Neuron (in vitro differentiated cells): Measurements from ENCODE around the gene PAQR5.

Experiments
- H2AFZ ChIP-seq: one replicate; pipeline ENCODE4 v1.6.1; 2013; ENCODE audit warnings: low read depth, mild to moderate bottlenecking, inconsistent platforms, low read length, moderate library complexity
- H3K27me3 ChIP-seq: one replicate; pipeline ENCODE4 v1.6.1; 2013; ENCODE audit warnings: low read length; ENCODE audit not compliant: insufficient read depth
- H3K36me3 ChIP-seq: one replicate; pipeline ENCODE4 v1.6.1; 2013; ENCODE audit warnings: low read length; ENCODE audit not compliant: insufficient read depth
- H3K4me1 ChIP-seq: one replicate; pipeline ENCODE4 v1.6.1; 2013; ENCODE audit warnings: low read length; ENCODE audit not compliant: insufficient read depth
- H3K4me3 ChIP-seq: 2 replicates; pipeline ENCODE4 v1.5.1; 2013; ENCODE audit warnings: mild to moderate bottlenecking, low read length, moderate library complexity
- H3K9me3 ChIP-seq: one replicate; pipeline ENCODE4 v1.6.1; 2013; ENCODE audit warnings: low read length

The PAQR5 gene

GRCh38 chr15:69313432-69314000 lies 14.8 kb downstream of the PAQR5 start:
- Histone ChIP-seq H3K9me3 (no peaks in the 10 kb centered on the region), H2AFZ (no peak overlapping the region), H3K4me3 (no peak overlapping the region), H3K36me3 (no peaks in the 10 kb centered on the region), H3K27me3 (no peaks in the 10 kb centered on the region), H3K4me1 (no peaks in the 10 kb centered on the region)

DNA sequence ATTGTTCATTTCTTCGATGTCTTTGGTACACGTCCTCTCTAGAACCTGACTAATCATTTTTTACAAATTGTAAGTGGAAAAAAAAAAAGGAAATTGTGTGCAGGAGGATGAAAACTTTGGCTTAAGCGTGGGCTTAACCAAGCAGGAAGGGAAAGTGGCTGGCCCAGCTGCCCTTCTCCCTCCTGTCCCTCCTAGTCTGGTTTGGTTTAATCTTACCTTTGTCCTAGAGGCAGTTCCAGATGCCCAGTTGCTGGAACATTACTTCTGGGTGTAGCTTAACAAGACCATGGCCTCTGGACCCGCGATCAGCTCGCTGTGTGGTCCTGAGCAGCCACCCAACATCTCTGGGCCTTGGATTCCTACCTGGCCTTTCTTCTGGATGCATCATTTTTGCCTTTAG lies 15.4 kb downstream of the PAQR5 start:
- Histone ChIP-seq H3K4me3 (no peak overlapping the region), H2AFZ (no peak overlapping the region), H3K4me1 (no peaks in the 10 kb centered on the region), H3K27me3 (no peaks in the 10 kb centered on the region), H3K9me3 (no peaks in the 10 kb centered on the region), H3K36me3 (no peaks in the 10 kb centered on the region)

DNA sequence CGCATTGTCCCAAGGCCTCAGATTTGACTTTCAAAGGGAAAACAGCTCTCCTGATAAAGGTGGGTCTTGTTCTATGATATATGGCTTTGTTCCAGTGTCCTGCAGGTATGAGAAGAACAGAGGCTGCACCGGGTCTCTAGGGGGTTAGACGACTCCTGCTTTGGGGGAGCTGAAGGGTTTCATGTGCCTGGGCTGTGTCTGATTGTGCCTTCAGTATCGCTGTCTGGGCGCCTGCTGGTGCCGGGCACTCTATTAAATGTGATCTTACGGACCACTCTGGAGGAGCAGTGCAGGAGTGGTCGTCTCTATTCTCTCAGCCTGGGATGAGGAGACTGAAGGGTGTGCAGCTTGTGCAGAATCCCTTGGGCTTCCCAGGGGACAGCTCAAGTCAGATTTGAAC lies 16.0 kb downstream of the PAQR5 start:
- no peaks in the 10 kb centered on the region for H3K27me3 ChIP-seq
- no peak overlapping the region for H2AFZ ChIP-seq
- H3K36me3 ChIP-seq = no peaks in the 10 kb centered on the region
- no peaks in the 10 kb centered on the region for H3K4me1 ChIP-seq
- no peak overlapping the region for H3K4me3 ChIP-seq
- H3K9me3 ChIP-seq = no peaks in the 10 kb centered on the region

DNA sequence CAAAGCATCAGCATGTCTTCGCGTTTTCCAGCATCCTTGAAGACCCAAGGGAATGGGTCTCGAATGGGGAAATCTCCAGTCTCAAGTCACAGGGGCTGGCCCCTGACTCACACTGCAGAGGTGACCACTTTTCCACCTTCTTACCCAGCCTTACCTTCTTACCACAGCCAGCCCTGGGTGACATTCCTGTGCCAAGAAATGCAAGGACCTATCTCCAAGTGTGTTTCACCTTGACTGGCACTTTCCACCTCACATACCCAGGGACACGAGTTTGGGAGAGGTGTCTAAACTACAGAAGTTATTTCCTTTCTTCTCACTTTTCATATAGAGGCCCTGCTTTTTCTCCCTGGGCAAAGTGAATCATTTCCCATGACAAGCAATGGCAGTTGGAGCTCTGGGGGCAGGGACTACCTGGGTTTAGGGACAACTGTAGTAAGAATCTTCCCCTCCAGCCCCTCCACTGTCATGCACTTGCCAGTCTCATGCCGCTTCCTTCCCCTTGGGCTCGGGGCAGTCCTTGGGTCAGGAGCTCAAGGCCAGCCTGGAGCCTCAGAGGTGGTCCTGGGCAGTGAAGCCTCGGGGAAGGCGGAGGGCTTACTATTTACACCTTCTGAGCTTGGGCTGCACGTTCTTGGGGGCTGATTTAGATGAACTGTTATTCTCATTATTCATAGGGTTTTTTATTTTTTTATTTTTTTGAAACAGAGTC lies 16.8 kb downstream of the PAQR5 start:
- no peak overlapping the region for H2AFZ ChIP-seq
- no peak overlapping the region for H3K4me3 ChIP-seq
- no peaks in the 10 kb centered on the region for H3K36me3 ChIP-seq
- no peaks in the 10 kb centered on the region for H3K27me3 ChIP-seq
- no peaks in the 10 kb centered on the region for H3K4me1 ChIP-seq
- H3K9me3 ChIP-seq = no peaks in the 10 kb centered on the region

DNA sequence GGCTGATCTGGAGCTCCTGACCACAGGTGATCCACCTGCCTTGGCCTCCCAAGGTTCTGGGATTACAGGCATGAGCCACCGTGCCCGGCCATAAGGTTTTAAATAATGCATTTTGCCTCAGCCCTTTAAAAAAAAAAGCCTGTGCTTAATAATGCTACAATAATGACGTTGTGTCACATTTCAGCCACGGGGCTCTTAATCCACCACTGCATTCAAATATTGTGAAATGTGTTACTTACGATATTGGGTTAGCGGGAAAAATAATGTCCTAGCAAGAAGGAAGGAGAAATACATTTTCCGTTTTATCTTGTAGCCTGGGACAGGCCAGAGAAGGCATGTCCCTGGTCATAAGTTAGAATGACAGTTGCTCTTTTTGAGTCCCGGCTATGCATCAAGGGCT lies 17.6 kb downstream of the PAQR5 start:
- H3K4me1 ChIP-seq = no peaks in the 10 kb centered on the region
- no peak overlapping the region for H3K4me3 ChIP-seq
- H2AFZ ChIP-seq = no peak overlapping the region
- no peaks in the 10 kb centered on the region for H3K36me3 ChIP-seq
- H3K27me3 ChIP-seq = no peaks in the 10 kb centered on the region
- no peaks in the 10 kb centered on the region for H3K9me3 ChIP-seq

GRCh38 chr15:69317392-69317841 lies 18.7 kb downstream of the PAQR5 start:
- Histone ChIP-seq H3K4me1 (no peaks in the 10 kb centered on the region), H3K4me3 (no peak overlapping the region), H3K9me3 (no peaks in the 10 kb centered on the region), H3K36me3 (no peaks in the 10 kb centered on the region), H3K27me3 (no peaks in the 10 kb centered on the region), H2AFZ (no peak overlapping the region)

DNA sequence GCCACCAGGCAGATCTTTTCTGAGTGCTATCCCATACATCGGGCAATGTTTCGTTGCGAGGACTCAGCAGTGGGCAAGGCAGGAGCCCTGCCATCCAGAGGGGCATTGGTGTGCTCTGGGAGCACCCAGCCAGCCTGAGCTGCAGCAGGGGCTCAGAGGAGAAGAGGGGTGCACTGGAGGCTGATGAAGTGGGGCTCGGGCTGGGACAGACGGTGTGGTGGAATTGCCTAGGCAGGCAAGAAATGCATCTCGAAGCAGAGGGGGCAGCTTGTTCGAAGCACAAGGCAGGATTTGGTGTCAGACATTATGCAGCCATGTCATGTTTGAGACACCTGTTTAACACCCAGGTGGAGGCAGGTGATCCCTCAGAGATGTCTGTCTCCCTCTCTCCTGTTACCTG lies 19.3 kb downstream of the PAQR5 start:
- Histone ChIP-seq H3K4me3 (no peak overlapping the region), H3K9me3 (no peaks in the 10 kb centered on the region), H3K4me1 (no peaks in the 10 kb centered on the region), H2AFZ (no peak overlapping the region), H3K27me3 (no peaks in the 10 kb centered on the region), H3K36me3 (no peaks in the 10 kb centered on the region)

DNA sequence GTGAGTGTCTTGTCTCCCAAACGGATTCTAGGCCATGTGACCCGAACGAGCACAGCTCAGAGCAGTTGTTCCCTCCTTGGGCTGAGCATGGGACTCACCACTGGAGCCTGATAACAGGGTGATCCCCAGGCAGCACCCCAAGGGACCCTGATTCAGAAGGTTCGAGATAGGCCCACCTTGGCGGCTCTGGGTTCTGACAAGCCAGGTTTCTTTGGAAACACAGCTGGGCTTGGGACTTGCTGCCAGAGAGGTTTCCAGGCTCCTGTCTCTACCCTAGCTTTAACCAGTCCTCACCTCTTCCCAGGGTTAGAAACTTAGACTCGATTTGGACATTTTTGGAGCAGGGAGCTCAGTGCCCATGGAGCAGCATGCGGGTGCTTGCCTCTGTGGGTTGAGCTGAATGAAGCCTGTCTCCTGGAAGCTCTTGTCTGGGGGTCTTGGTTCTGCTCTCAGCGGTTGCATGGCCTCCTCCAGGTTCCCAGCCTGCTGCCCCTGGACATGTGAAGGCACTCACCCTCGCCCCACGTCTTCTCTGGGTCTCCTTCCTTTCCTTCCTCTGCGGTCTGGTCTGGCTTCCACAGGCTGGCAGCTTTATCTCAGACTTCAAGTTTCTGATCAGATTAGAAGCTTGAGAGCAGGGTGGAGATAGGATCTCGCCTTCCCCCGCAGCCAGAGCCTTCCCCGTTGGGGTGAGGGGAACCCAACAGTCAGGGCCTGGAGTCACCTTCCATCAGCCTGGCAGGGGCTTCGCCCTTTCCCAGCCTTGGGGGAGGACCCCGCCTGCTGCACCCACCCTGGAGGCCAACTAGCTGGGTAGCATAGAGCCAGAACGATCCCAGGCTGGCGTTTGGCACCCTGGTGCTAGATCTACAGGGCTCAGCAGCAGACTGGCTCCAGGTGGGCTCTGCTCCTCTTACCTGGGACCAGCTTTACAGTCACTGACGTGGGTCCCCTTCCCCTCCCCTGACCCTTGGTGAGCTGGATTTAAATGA lies 21.0 kb downstream of the PAQR5 start:
- H2AFZ ChIP-seq = no peak overlapping the region
- no peaks in the 10 kb centered on the region for H3K36me3 ChIP-seq
- no peaks in the 10 kb centered on the region for H3K27me3 ChIP-seq
- H3K9me3 ChIP-seq = no peaks in the 10 kb centered on the region
- H3K4me1 ChIP-seq = peaks cover 9% of the 10 kb centered on the region
- no peak overlapping the region for H3K4me3 ChIP-seq

DNA sequence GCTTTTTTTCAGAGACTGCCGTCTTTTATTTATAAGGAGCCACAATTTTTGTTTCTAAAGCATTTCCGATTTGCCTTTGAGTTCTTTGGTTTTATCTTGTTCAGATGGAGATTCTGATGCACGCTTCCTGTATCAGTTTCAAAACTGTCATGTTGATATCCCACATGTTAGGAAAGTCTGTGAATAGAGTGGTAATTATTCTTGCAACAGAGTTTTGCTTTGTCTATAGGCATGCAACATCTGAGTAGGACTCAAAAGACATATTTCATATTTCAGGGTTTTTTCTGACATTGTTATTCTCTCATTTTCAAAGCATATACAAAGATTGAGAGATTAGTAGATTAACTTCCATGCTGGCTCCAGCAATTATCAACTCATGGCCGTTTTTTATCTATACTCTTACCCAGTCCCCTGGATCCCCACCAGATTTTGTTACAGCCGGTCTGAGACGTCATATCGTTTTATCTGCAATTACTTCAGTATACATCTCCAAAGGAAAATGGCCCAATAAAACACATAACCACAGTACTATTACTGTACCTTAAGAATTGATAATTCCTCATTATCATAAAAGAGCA lies 22.4 kb downstream of the PAQR5 start:
- Histone ChIP-seq H3K4me1 (peaks cover 10% of the 10 kb centered on the region), H3K36me3 (no peaks in the 10 kb centered on the region), H3K9me3 (no peaks in the 10 kb centered on the region), H2AFZ (no peak overlapping the region), H3K4me3 (no peak overlapping the region), H3K27me3 (no peaks in the 10 kb centered on the region)

DNA sequence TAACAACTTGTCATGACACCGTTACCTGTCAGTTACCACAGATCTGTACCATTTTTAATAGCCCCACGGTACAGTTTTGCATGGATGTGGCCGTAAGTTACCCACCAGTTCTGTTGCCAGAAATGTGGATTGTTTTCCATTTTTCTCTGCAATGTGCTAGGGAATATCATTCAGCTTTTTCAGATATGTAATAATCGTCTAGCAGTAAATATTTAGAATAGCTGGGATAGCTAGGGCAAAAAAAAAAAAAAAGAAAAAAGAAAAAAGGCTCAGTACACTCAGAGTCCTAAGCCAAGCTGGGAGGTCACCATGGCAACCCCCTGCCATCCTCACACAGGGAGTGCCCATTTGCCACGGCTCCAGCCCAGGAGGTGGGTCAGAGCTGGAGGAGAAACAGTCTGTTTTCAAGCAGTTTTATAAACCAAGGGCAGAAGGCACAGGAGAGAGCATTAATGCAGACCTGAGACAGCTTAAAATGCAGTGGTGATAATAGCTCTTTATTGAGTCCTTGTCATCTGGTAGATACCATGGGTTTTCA lies 25.2 kb downstream of the PAQR5 start:
- Histone ChIP-seq H3K4me3 (no peak overlapping the region), H3K27me3 (no peaks in the 10 kb centered on the region), H3K4me1 (peaks cover 10% of the 10 kb centered on the region), H3K36me3 (no peaks in the 10 kb centered on the region), H3K9me3 (no peaks in the 10 kb centered on the region), H2AFZ (no peak overlapping the region)

DNA sequence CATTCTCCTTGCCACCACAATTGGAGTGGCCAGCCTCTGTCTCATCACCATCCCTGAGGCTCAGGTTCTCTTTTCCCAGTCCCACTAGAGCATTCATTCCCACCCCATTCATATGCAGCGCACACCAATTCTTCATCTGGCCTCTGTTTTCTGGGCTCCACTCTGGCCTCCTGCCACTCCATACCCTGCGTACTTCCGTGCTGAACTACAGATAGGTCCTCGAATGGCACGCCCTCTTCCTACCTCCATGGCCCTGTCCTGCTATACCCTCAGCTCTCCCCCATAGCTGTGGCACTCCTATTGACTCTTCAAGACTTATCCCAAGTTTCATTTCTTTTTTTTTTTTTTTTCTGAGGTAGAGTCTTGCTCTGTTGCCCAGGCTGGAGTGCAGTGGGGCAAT lies 25.9 kb downstream of the PAQR5 start:
- Histone ChIP-seq H3K9me3 (no peaks in the 10 kb centered on the region), H3K27me3 (no peaks in the 10 kb centered on the region), H3K4me3 (no peak overlapping the region), H3K4me1 (peaks cover 10% of the 10 kb centered on the region), H2AFZ (no peak overlapping the region), H3K36me3 (no peaks in the 10 kb centered on the region)

GRCh38 chr15:69325456-69325971 lies 26.8 kb downstream of the PAQR5 start:
- Histone ChIP-seq H3K9me3 (no peaks in the 10 kb centered on the region), H3K27me3 (no peaks in the 10 kb centered on the region), H3K36me3 (no peaks in the 10 kb centered on the region), H2AFZ (no peak overlapping the region), H3K4me1 (peaks cover 10% of the 10 kb centered on the region), H3K4me3 (no peak overlapping the region)
